Thyroid gland (tissue), 4 donors: ENCODE measurements around the gene TIMM44. TPM values are rescaled to one million over a fixed set of nuclear protein-coding genes. Genes with fewer than 3 reads are reported as not detected.

ENCODE experiments used
- DNase-seq, 2 donors: peaks; one replicate each; pipeline ENCODE4 v3.0.0-alpha.2; 2019
- H3K27ac ChIP-seq, 3 donors: fragments of 200-600 bp; sonication (generic); 1 replicate in 2 of 3; 2 replicates in 1 of 3; pipeline ENCODE4 v1.5.1; 2016 to 2019; ENCODE audit warnings: mild to moderate bottlenecking in 1 of 3, moderate library complexity in 1 of 3
- H3K27me3 ChIP-seq: fragments of 200-600 bp; sonication (generic); one replicate; pipeline ENCODE4 v1.5.1; 2019
- H3K36me3 ChIP-seq, 2 donors: fragments of 200-600 bp; sonication (generic); one replicate each; pipeline ENCODE4 v1.5.1; 2016 to 2019
- H3K4me1 ChIP-seq, 2 donors: fragments of 200-600 bp; sonication (generic); one replicate each; pipeline ENCODE4 v1.5.1; 2017 to 2019
- H3K4me3 ChIP-seq, 3 donors: fragments of 200-600 bp; sonication (generic); replicated peaks in 1 of 3; 1 replicate in 2 of 3; 2 replicates in 1 of 3; pipeline ENCODE4 v1.5.1; 2016; ENCODE audit warnings: mild to moderate bottlenecking in 1 of 3
- H3K9me3 ChIP-seq: fragments of 200-600 bp; sonication (generic); one replicate; pipeline ENCODE4 v1.5.1; 2017
- POLR2A ChIP-seq, 2 donors: fragments of 450-650 bp; IDR thresholded peaks; one replicate each; pipeline ENCODE4 v1.6.1; 2017; ENCODE audit warnings: antibody characterized with exemption in 2 of 2, mild to moderate bottlenecking in 2 of 2, moderate library complexity in 1 of 2
- WGBS, 2 donors: methylation state at CpG; one replicate each; pipeline ENCODE4 v1.1.5; 2017; 5-methylcytosine and 5-hydroxymethylcytosine counted together
- intact Hi-C: fragments of 100-400 bp; cut with DNase I; formaldehyde crosslinking; loops from one replicate; pipeline ENCODE4 v1.15.1; 2023
- total RNA-seq, 4 donors: library from RNA; depleted of rRNA; stranded (reverse); fragments of >200 nt; gene quantifications; one replicate each; pipeline ENCODE4 v1.2.3, GENCODE V29; 2016
- TF ChIP-seq, protein P1 (sequence below), 6 experiments: fragments of 200-600 bp in 3 of 6; fragments of 450-650 bp in 3 of 6; sonication (generic) in 3 of 6; IDR thresholded peaks; one replicate each; pipeline ENCODE4 v1.5.1; 2016 to 2019; ENCODE audit warnings: antibody characterized with exemption in 6 of 6, mild to moderate bottlenecking in 2 of 6, inconsistent platforms in 1 of 6, moderate library complexity in 1 of 6

Gene TIMM44
- total RNA-seq, 4 donors from 2014 or later = 47.4 to 85.6 (median 56.6) TPM

DNA sequence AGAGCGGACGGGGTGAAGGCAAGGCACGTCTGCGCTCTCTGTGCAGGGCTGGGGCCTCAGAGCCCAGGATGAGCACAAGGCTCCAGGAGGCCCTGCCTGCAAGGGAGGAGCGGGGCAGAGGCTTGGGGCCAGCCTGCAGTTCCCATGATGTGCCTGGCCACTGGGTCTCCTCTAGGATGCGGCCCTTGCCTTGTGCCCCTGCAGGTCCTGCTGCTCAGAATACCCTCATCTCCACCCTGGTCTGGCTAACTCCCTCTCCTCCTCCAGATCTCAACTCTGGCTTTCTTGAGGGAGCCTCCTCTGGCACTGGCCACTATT lies 34.2 kb upstream of the TIMM44 start:
- WGBS, 2 donors = 93 to 96% methylated on average over 6 of the region's 6 CpGs
- no peak for DNase-seq
- intact Hi-C loops = no loop called here

DNA sequence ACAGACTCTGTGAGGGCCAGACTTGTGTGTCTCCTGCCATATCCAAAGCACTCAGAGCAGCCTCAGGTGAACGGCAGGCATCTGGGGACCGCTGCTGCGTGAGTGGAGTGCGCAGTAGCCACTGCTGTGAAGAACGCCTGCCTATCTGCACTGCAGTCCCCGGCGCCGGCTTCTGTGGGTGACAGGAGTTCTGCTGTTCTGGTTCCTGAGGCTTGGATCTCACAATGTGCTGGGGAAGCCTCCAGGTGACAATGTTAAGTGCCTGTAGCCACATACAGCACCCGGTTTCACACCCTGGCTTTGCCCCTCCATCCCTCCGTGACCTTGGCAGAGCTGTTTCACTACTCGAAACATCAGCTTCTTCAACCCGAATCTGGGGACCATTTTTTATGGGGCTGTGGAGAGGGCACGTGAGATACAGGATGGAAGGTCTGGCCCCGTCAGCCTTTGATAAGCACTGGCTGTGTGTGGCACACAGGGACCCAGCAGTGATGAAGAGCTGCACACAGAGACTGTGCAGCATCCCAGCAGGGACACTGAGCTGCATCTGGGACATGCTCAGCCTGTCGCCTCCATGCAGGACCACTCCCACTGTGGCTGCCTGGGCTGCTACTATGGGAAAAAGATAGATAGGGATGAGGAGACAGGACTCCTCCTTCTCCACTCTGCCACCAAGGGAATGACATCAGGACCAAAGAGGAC lies 33.7 kb upstream of the TIMM44 start:
- H3K27me3 ChIP-seq = no peaks in the 10 kb centered on the region
- no peak overlapping the region for H3K4me3 ChIP-seq
- no peaks in the 10 kb centered on the region for H3K9me3 ChIP-seq
- intact Hi-C loops = no loop called here
- WGBS, 2 donors = 93 to 95% methylated on average over 12 to 15 of the region's 15 CpGs
- H3K27ac ChIP-seq = no peak overlapping the region
- H3K4me1 ChIP-seq = peaks cover 0 to 4% of the 10 kb centered on the region in 2 donors
- DNase-seq = no peak
- TF ChIP-seq, protein P1, sequence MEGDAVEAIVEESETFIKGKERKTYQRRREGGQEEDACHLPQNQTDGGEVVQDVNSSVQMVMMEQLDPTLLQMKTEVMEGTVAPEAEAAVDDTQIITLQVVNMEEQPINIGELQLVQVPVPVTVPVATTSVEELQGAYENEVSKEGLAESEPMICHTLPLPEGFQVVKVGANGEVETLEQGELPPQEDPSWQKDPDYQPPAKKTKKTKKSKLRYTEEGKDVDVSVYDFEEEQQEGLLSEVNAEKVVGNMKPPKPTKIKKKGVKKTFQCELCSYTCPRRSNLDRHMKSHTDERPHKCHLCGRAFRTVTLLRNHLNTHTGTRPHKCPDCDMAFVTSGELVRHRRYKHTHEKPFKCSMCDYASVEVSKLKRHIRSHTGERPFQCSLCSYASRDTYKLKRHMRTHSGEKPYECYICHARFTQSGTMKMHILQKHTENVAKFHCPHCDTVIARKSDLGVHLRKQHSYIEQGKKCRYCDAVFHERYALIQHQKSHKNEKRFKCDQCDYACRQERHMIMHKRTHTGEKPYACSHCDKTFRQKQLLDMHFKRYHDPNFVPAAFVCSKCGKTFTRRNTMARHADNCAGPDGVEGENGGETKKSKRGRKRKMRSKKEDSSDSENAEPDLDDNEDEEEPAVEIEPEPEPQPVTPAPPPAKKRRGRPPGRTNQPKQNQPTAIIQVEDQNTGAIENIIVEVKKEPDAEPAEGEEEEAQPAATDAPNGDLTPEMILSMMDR (IDR thresholded peaks at IDR 0.05) = no peak
- TF ChIP-seq POLR2A (IDR thresholded peaks at IDR 0.05) = no peak
- H3K36me3 ChIP-seq = peaks cover 24 to 39% of the 10 kb centered on the region in 2 donors

More for the DNA sequence above, 34.2 kb upstream of the TIMM44 start:
- TF ChIP-seq, protein P1 (IDR thresholded peaks at IDR 0.05) = no peak
- no peak for TF ChIP-seq POLR2A (IDR thresholded peaks at IDR 0.05)
- no peak overlapping the region for H3K27ac ChIP-seq
- H3K4me3 ChIP-seq = no peak overlapping the region
- peaks cover 21 to 36% of the 10 kb centered on the region in 2 donors for H3K36me3 ChIP-seq
- no peaks in the 10 kb centered on the region for H3K27me3 ChIP-seq
- peaks cover 0 to 4% of the 10 kb centered on the region in 2 donors for H3K4me1 ChIP-seq
- no peaks in the 10 kb centered on the region for H3K9me3 ChIP-seq

DNA sequence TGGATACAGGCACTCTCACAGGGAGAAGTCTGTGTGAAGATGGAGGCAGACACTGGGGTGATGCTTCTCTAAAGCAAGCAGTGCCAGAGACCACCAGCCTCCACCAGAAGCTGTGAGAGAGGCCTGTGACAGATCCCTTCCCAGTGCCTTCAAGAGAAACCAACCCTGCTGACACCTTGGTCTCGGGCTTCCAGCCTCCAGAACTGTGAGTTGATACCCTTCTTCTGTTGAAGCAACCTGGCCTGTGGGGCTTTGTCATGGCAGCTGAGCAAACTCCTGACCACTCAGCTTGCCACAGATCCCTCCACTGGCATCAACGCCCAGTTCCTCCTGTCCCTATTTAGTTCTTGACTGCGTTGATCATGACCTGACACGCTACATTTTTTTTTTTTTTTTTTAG lies 33.0 kb upstream of the TIMM44 start:
- Histone ChIP-seq H3K4me1 (peaks cover 0 to 4% of the 10 kb centered on the region in 2 donors), H3K27ac (no peak overlapping the region), H3K27me3 (no peaks in the 10 kb centered on the region), H3K9me3 (no peaks in the 10 kb centered on the region), H3K36me3 (peaks cover 28 to 44% of the 10 kb centered on the region in 2 donors), H3K4me3 (no peak overlapping the region)
- WGBS, 2 donors = 94 to 96% methylated on average over 4 of the region's 4 CpGs
- no peak for DNase-seq
- TF ChIP-seq, protein P1 (IDR thresholded peaks at IDR 0.05) = no peak
- no peak for TF ChIP-seq POLR2A (IDR thresholded peaks at IDR 0.05)
- intact Hi-C loops = no loop called here

DNA sequence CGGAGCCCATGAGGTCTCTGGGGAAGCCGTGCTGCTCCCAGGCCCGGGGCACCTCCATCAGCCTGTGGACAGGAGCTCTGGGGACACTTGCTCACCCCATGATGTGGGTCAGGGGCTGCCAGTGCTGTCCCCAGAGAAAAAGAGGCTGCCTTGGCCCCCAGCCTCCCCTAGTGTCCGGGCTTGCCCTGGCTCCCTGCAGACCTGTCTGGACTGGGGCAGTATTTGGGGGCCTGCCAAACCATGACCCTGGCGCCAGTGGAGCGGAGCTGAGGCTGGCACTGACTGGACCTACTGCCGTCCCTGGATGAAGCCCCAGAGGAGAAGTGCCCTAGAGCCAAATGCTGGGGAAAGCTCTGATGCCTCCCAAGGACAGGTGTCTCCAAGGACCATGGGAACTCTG lies 31.6 kb upstream of the TIMM44 start:
- H3K27me3 ChIP-seq = no peaks in the 10 kb centered on the region
- H3K4me3 ChIP-seq = no peak overlapping the region
- no peak overlapping the region for H3K27ac ChIP-seq
- H3K4me1 ChIP-seq = peaks cover 0 to 4% of the 10 kb centered on the region in 2 donors
- intact Hi-C loops = no loop called here
- 61 to 93% methylated on average over 2 to 4 of the region's 7 CpGs for WGBS, 2 donors
- no peaks in the 10 kb centered on the region for H3K9me3 ChIP-seq
- TF ChIP-seq, protein P1 (IDR thresholded peaks at IDR 0.05) = no peak
- TF ChIP-seq POLR2A (IDR thresholded peaks at IDR 0.05) = no peak
- peak; percentile 80 to 91 for DNase-seq
- peaks cover 19 to 38% of the 10 kb centered on the region in 2 donors for H3K36me3 ChIP-seq

DNA sequence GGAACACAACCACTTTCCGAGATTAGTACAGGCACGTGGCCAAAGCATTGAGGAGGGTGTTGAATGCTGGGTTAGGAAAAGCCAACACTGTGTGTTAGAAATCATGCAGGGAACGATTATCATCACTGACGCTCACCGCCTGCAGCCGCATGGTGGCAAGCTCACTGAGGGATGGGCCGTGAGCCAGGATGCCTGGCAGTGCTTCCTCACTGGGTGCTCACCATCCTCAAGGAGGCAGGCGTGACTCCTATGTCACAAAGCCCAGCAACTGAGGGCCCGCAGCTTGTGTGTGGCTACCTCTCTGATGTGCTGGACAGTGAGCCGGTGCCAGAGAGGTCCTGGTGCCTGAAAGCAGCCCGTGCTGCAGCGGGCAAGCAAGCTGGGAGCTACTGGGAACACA lies 30.4 kb upstream of the TIMM44 start:
- TF ChIP-seq, protein P1 (IDR thresholded peaks at IDR 0.05) = no peak
- no peak for TF ChIP-seq POLR2A (IDR thresholded peaks at IDR 0.05)
- Histone ChIP-seq H3K9me3 (no peaks in the 10 kb centered on the region), H3K36me3 (peaks cover 17 to 28% of the 10 kb centered on the region in 2 donors), H3K27ac (no peak overlapping the region), H3K4me3 (no peak overlapping the region), H3K27me3 (no peaks in the 10 kb centered on the region), H3K4me1 (peaks cover 0 to 4% of the 10 kb centered on the region in 2 donors)
- intact Hi-C loops = no loop called here
- WGBS, 2 donors = 93 to 98% methylated on average over 9 of the region's 12 CpGs
- DNase-seq = no peak
